ENCODE data around the gene ST3GAL4.
"Not testable (repeated sequence)": the region's sequence is repeated elsewhere in the genome, so short reads cannot be mapped to it uniquely, and the experiment has no call there.

The ST3GAL4 gene

GRCh38 chr11:126387857-126388256 lies 32.4 kb downstream of the ST3GAL4 start:
- no peak for DNase-seq (ENCODE audit: low read depth, low spot score)

- no peak for DNase-seq (ENCODE audit: low read depth, low spot score)
These were observed 34.9 kb downstream of the ST3GAL4 start for GRCh38 chr11:126390272-126390867.

GRCh38 chr11:126391286-126391954 lies 35.9 kb downstream of the ST3GAL4 start:
- no peak for DNase-seq (ENCODE audit: low read depth, low spot score)

- no peak for DNase-seq (ENCODE audit: low read depth, low spot score)
These were observed 36.6 kb downstream of the ST3GAL4 start for GRCh38 chr11:126391970-126392632.

- no peak for DNase-seq (ENCODE audit: low read depth, low spot score)
These were observed 37.1 kb downstream of the ST3GAL4 start for GRCh38 chr11:126392633-126393013.

GRCh38 chr11:126393143-126393542 lies 37.7 kb downstream of the ST3GAL4 start:
- no peak for DNase-seq (ENCODE audit: low read depth, low spot score)

- DNase-seq (ENCODE audit: low read depth, low spot score), result no peak
These were observed 38.5 kb downstream of the ST3GAL4 start for GRCh38 chr11:126394036-126394435.

GRCh38 chr11:126394634-126395072 lies 39.2 kb downstream of the ST3GAL4 start:
- DNase-seq (ENCODE audit: low read depth, low spot score), result not testable (repeated sequence)

- DNase-seq (ENCODE audit: low read depth, low spot score), result not testable (repeated sequence)
These were observed 40.3 kb downstream of the ST3GAL4 start for GRCh38 chr11:126395784-126396183.

GRCh38 chr11:126396266-126396665 lies 40.8 kb downstream of the ST3GAL4 start:
- not testable (repeated sequence) for DNase-seq (ENCODE audit: low read depth, low spot score)

- DNase-seq (ENCODE audit: low read depth, low spot score), result no peak
These were observed 41.5 kb downstream of the ST3GAL4 start for GRCh38 chr11:126396965-126397364.

- DNase-seq (ENCODE audit: low read depth, low spot score), result no peak
These were observed 42.8 kb downstream of the ST3GAL4 start for GRCh38 chr11:126398296-126398695.

- no peak for DNase-seq (ENCODE audit: low read depth, low spot score)
These were observed 43.2 kb downstream of the ST3GAL4 start for GRCh38 chr11:126398721-126399120.

- no peak for DNase-seq (ENCODE audit: low read depth, low spot score)
These were observed 44.5 kb downstream of the ST3GAL4 start for GRCh38 chr11:126400019-126400418.

- DNase-seq (ENCODE audit: low read depth, low spot score), result no peak
These were observed 45.0 kb downstream of the ST3GAL4 start for GRCh38 chr11:126400479-126400878.

- DNase-seq (ENCODE audit: low read depth, low spot score), result no peak
These were observed 47.6 kb downstream of the ST3GAL4 start for GRCh38 chr11:126403022-126403581.

GRCh38 chr11:126403658-126404057 lies 48.2 kb downstream of the ST3GAL4 start:
- DNase-seq (ENCODE audit: low read depth, low spot score), result no peak

GRCh38 chr11:126404367-126404766 lies 48.9 kb downstream of the ST3GAL4 start:
- DNase-seq (ENCODE audit: low read depth, low spot score), result no peak

- DNase-seq (ENCODE audit: low read depth, low spot score), result no peak
These were observed 49.9 kb downstream of the ST3GAL4 start for GRCh38 chr11:126405374-126405773.

GRCh38 chr11:126405906-126406305 lies 50.4 kb downstream of the ST3GAL4 start:
- DNase-seq (ENCODE audit: low read depth, low spot score), result no peak

- DNase-seq (ENCODE audit: low read depth, low spot score), result no peak
These were observed 50.9 kb downstream of the ST3GAL4 start for GRCh38 chr11:126406368-126406767.

- DNase-seq (ENCODE audit: low read depth, low spot score), result no peak
These were observed 51.6 kb downstream of the ST3GAL4 start for GRCh38 chr11:126407101-126407521.

Measured in activated naive CD8-positive, alpha-beta T cell treated with anti-CD3 and anti-CD28 coated beads, Interleukin-2, amount 50 U/mL, for 16 hours (primary cell).